Colonic mucosa (tissue), 4 donors: ENCODE measurements around the gene MAZ. TPM values are rescaled to one million over a fixed set of nuclear protein-coding genes. Genes with fewer than 3 reads are reported as not detected.

ENCODE experiments used
- DNase-seq: peaks from one replicate; pipeline ENCODE4 v3.0.0-alpha.2; 2020
- H3K27ac ChIP-seq: fragments of 200-600 bp; one replicate; pipeline ENCODE4 v1.8.0; 2021
- H3K27me3 ChIP-seq: fragments of 200-600 bp; one replicate; pipeline ENCODE4 v1.8.0; 2021
- H3K36me3 ChIP-seq: fragments of 200-600 bp; one replicate; pipeline ENCODE4 v1.8.0; 2021
- H3K4me1 ChIP-seq: fragments of 200-600 bp; one replicate; pipeline ENCODE4 v1.8.0; 2021; ENCODE audit warnings: mild to moderate bottlenecking
- H3K4me3 ChIP-seq: fragments of 200-600 bp; one replicate; pipeline ENCODE4 v1.8.0; 2021
- H3K9ac ChIP-seq, 2 donors: one replicate each; pipeline ENCODE4 v1.7.0; 2013; ENCODE audit warnings: control low read depth in 2 of 2, low read depth in 2 of 2, low read length in 2 of 2
- H3K9me3 ChIP-seq: fragments of 200-600 bp; one replicate; pipeline ENCODE4 v1.8.0; 2021
- CTCF ChIP-seq: fragments of 200-600 bp; IDR thresholded peaks from one replicate; pipeline ENCODE4 v1.8.0; 2022; ENCODE audit warnings: antibody characterized with exemption, mild to moderate bottlenecking
- intact Hi-C: fragments of 100-400 bp; cut with DNase I; formaldehyde crosslinking; loops from one replicate; pipeline ENCODE4 v1.14.1; 2022
- total RNA-seq, 2 donors: library from RNA; stranded (reverse); fragmentation: NEBNext Ultra II Directional in 1 of 2; extraction: Animal tissue kit (Norgen Biotek cat#: 25700) in 1 of 2; gene quantifications; one replicate each; pipeline ENCODE4 v1.2.1, GENCODE V29; 2021
- donor health status: healthy.
- donor health status: DM: no; HTN: no; CAD: no.
- donor health status: DM: no; HTN: no; CAD: no.

Gene MAZ
- total RNA-seq, 2 donors from 2014 or later: 286 to 441 TPM

- H3K4me3 ChIP-seq: no peak overlapping the region
- H3K36me3 ChIP-seq: no peaks in the 10 kb centered on the region
- H3K9ac ChIP-seq: no peak overlapping the region
- H3K27ac ChIP-seq: no peak overlapping the region
- DNase-seq: no peak
- no peak for TF ChIP-seq CTCF
- intact Hi-C loops: no loop called here
- no peaks in the 10 kb centered on the region for H3K27me3 ChIP-seq
- no peaks in the 10 kb centered on the region for H3K9me3 ChIP-seq
- H3K4me1 ChIP-seq: peaks cover 5% of the 10 kb centered on the region
Measured at GRCh38 chr16:29761882-29762281, 44.4 kb upstream of the MAZ start.

GRCh38 chr16:29763326-29763725 is 43.0 kb upstream of the MAZ start:
- H3K27ac ChIP-seq: no peak overlapping the region

GRCh38 chr16:29765167-29766032 is 40.9 kb upstream of the MAZ start:
- H3K9me3 ChIP-seq: no peaks in the 10 kb centered on the region
- H3K36me3 ChIP-seq: no peaks in the 10 kb centered on the region
- H3K4me3 ChIP-seq: no peak overlapping the region
- H3K4me1 ChIP-seq: peaks cover 5% of the 10 kb centered on the region
- H3K27ac ChIP-seq: peak overlapping the region; percentile 56
- intact Hi-C loops: no loop called here
- peak; percentile 80 for DNase-seq
- no peak for TF ChIP-seq CTCF
- H3K9ac ChIP-seq: peak overlapping the region in 1 of 2 donors; percentile 34
- no peaks in the 10 kb centered on the region for H3K27me3 ChIP-seq

More at GRCh38 chr16:29763326-29763725, 43.0 kb upstream of the MAZ start:
- Histone ChIP-seq H3K36me3 (no peaks in the 10 kb centered on the region), H3K4me1 (peaks cover 5% of the 10 kb centered on the region), H3K9me3 (no peaks in the 10 kb centered on the region), H3K4me3 (no peak overlapping the region), H3K9ac (no peak overlapping the region), H3K27me3 (no peaks in the 10 kb centered on the region)
- intact Hi-C loops: no loop called here
- no peak for DNase-seq
- TF ChIP-seq CTCF: no peak

GRCh38 chr16:29766571-29766970 is 39.8 kb upstream of the MAZ start:
- intact Hi-C loops: no loop called here
- no peak for DNase-seq
- Histone ChIP-seq H3K4me3 (no peak overlapping the region), H3K4me1 (peaks cover 5% of the 10 kb centered on the region), H3K9ac (no peak overlapping the region), H3K27me3 (no peaks in the 10 kb centered on the region), H3K36me3 (no peaks in the 10 kb centered on the region), H3K9me3 (no peaks in the 10 kb centered on the region), H3K27ac (no peak overlapping the region)
- no peak for TF ChIP-seq CTCF

GRCh38 chr16:29767062-29767461 is 39.3 kb upstream of the MAZ start:
- H3K27ac ChIP-seq: no peak overlapping the region
- no peak overlapping the region for H3K9ac ChIP-seq
- H3K9me3 ChIP-seq: no peaks in the 10 kb centered on the region
- TF ChIP-seq CTCF: no peak
- intact Hi-C loops: no loop called here
- no peak overlapping the region for H3K4me3 ChIP-seq
- peaks cover 5% of the 10 kb centered on the region for H3K4me1 ChIP-seq
- DNase-seq: no peak
- H3K36me3 ChIP-seq: no peaks in the 10 kb centered on the region
- H3K27me3 ChIP-seq: no peaks in the 10 kb centered on the region
